Hematopoietic multipotent progenitor cell treated with erythropoietin and hydrocortisone succinate and interleukin-3 and kit ligand, for 8 days (in vitro differentiated cells): ENCODE measurements around the gene PRUNE2.
A peak's percentile ranks its signal among the peaks of the same experiment; 100 is the strongest.
"Not testable (repeated sequence)": the region's sequence is repeated elsewhere in the genome, so short reads cannot be mapped to it uniquely, and the experiment has no call there.

Source experiments
- DNase-seq: peaks from one replicate; pipeline ENCODE4 v3.0.0-alpha.2; 2015

PRUNE2 gene

GRCh38 chr9:76593961-76594735 is 311.8 kb downstream of the PRUNE2 start:
- DNase-seq = not testable (repeated sequence)

DNA sequence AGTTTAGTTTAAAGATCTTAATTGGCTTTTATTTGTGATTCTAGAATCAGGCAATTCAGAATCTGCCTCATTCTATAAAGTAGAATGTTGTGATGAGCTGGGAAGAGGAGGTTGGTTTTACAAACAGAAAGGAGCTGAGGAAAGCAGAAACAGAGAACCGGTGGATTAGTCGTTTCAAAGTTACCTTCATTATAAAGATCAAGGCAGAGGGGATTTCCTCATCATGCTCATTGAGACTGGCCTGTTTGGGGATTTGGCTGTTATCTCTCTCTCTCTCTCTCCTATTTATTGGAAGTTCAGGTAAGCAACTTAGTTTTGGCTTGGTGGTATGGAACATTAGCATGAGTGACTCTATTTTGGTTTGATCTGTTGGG is 313.0 kb downstream of the PRUNE2 start:
- no peak for DNase-seq

DNA sequence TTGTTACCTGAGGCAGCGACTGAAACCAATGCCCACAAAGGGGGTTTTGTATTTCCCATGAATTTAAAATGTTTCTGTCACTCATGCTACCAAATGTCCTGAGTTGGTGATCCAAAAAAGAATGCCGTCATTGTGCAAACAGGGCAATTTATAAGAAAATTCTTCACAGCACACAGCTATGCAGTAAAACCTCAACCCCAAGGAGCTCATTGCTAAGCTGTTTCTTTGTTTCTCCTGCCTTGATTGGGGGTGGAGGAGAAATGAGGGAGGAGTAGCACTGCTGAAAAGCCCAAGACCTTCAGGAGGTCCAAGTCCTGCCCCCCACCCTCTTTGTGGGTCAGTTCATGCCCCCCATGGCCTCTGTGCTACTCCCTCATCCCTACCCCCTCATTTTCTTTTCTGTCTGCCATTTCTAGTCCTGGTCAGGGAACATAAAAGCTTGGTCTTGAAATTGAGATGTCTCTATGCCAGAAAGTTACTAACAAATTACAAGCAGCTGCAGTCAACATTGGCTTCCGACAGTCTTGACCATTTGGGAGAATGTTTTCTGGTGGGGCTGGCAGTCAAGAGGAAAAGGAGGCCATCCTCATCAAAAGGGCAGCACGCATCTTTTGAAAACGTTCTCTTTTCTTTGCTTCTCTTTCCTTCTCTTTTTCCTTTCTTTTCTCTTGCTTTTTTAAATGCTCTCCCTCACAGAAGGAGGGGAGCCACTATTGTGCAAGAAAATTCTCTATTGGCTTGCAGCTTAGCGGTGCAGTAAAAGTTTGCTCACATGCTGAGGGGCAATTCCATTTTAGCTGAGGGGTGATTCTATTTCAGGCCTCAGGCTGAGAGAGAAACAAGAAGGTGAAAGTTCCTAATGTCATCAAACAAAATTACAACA is 313.6 kb downstream of the PRUNE2 start:
- no peak for DNase-seq

- DNase-seq = no peak
Measured at GRCh38 chr9:76591256-76591950, 314.5 kb downstream of the PRUNE2 start.

GRCh38 chr9:76588316-76588715 is 317.6 kb downstream of the PRUNE2 start:
- no peak for DNase-seq

DNA sequence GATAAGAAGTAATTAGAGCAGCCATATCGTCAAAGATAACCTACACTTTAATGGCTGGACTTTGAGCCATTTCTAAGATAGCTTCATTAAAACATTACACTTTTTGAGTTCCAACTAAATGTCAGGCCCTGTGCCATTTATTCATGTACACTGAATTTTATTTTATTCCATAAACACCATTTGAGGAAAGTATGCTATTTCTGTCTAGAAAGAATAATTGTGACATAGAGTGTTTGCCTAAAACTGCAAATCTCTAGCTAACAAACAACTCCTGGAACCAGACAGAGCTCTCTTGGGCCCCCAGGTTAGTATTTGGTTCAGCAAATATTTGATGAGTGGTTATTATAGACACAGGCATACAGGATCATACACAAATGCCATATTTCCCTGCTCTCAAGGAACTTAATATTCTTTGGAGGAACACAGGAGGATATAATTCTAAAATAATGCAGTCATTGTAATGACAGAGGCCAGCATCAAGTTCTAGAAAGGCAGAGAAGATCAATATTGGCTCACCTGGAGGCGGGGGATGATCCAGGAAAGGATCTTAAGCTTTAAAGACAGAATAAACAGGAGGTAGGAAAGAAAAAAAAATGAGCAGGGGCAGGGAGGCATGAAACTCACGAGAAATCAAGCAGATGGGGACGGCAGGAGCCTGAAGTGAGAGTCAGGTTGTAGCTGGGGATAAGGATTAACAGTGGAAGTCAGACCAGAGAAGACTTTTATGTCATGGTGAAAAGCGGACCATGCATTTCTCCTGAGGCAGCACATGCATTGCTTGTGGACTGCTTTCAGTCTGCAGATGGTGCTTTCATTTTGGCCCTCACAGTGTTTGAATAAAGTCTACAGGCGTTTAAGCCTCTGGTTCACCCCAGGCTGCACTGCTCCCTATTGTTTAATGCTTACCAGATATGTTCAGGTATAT is 319.3 kb downstream of the PRUNE2 start:
- no peak for DNase-seq

- DNase-seq = no peak
Measured at GRCh38 chr9:76585487-76586389, 320.2 kb downstream of the PRUNE2 start.

DNA sequence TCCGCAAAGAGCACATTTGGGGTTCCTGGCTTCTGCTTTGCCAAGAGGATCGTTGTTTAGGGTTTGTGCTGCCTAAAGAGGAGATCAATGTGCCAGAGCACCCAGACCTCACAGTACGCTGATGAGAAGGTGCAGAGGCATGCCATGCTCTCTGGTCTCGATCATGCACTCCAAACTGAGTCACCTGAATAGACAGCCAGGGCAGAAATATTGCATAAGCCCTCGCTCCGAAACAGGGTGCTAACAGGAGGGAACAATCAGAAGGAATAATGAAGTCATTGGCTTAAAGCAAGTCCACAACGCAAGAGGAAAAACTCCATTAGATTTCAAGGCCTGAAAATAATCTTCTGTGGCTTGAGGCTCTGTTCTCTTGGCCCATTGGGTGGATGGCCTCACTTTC is 322.7 kb downstream of the PRUNE2 start:
- DNase-seq = no peak

- DNase-seq = no peak
Measured at GRCh38 chr9:76581731-76582130, 324.2 kb downstream of the PRUNE2 start.

- DNase-seq = no peak
Measured at GRCh38 chr9:76580820-76581219, 325.1 kb downstream of the PRUNE2 start.

GRCh38 chr9:76580188-76580587 is 325.7 kb downstream of the PRUNE2 start:
- no peak for DNase-seq

DNA sequence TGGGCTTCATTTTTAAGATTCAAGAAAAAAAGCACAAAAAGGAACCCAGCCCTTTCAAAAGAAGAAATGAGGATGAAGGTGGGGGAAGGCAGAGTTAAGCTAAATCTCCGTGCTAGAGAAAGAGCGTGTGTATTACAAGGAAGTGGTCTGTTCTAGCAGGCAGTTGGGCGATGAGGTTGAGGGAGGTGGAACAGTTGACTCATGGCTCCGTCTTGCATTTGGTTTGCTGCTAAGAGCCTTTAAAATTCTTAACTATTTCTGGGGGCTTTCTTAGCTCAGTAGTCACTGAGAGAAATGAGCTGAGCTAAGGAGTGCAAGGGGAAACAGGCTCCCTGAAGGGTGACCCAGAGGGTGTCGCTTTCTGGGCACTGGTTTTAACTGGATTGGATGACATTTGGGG is 329.6 kb downstream of the PRUNE2 start:
- peak; percentile 78 for DNase-seq

DNA sequence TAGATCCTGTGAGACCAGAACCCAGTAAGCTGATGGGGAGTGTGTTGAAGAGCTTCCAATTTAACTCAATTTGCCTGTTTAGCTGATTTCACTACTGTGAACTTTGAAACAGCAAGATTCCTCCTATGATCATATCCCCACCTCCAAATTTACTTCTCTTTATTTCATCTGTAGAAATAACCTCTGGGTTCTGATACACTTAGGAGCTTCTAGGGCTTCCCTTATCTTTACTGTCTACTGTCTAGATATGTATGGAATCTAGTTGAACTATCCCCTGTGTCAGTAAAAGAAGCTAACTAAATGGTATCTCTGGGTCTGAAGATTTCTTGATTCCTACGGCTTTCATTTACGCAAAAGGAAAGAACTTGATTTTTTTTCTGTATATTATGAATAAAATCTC is 330.2 kb downstream of the PRUNE2 start:
- no peak for DNase-seq

DNA sequence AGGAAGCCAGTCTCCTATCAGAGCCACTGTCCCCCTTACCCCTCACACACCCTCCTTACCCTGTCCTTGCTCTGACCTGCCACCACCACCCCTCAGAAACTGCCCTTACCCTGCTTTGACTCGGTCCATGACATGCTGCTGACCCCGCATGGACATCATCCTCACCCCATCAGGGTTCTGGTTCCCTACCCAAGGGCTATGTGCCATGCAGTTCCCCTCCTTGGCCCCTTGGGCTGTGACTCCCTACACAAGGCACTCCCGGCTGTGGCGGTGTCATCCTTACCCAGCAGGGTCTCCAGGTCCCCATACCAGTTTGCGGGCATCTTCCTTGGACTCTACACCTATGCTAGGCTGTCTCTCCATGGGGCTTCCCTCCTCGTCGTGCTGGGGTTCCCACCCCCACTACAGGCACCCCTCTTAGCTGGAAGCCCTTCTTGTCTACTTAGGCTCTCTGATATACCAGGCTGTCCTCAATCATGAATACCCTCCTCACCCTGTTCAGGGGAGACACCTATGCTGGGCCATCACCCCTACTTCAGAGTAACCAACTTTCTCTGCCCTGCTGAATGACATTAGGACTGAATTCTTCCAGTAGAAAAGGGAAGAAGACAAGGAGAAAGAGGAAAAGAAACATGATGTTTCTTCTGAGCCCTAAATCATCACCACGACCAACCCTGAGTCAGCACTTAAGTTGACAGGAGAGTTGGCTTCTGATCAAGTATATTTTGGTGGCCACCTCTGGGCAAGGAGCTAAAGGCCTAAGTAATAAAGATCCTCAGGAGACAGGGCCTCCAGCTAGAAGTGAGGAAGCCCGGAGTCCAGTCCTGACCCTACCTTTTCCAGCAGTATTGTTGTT is 331.8 kb downstream of the PRUNE2 start:
- DNase-seq = no peak

GRCh38 chr9:76573408-76573807 is 332.5 kb downstream of the PRUNE2 start:
- DNase-seq = no peak

DNA sequence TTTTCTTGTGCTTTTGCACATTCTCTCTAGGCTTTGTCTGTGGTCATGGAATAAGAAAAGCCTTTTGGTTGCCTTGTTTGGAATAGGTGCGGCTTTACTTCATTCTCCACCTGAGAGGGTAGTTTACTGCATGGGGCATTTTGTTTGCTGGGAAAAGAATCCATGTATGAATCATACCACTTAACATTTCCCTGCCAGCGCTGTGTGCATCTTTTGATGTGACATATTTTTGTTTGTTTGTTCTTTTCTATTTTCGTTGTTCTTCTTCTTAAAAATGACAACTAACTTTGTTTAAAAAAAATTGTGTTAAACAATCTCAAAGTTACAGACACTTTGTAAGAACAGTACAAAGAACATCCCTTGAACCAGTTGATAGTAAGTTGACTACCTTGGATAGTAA is 333.8 kb downstream of the PRUNE2 start:
- DNase-seq = no peak

GRCh38 chr9:76571743-76572146 is 334.2 kb downstream of the PRUNE2 start:
- no peak for DNase-seq

- DNase-seq = peak; percentile 45
Measured at GRCh38 chr9:76571288-76571687, 334.6 kb downstream of the PRUNE2 start.

DNA sequence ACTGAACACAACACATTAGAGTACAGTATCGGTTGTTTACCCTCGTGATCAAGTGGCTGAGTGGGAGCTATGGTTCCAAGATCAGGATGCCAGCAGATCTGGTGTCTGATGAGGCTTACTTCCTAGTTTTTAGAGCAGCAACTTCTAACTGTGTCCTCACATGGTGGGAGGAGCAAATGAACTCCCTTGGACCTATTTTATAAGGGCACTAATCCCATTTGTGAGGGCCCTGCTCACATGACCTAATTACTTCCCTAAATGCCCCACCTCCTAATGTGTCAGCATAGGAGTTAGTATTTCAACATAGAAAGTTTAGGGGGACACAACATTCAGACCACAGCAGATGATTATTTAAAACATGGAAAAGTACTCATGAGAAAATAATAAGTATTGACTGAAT is 335.1 kb downstream of the PRUNE2 start:
- no peak for DNase-seq

DNA sequence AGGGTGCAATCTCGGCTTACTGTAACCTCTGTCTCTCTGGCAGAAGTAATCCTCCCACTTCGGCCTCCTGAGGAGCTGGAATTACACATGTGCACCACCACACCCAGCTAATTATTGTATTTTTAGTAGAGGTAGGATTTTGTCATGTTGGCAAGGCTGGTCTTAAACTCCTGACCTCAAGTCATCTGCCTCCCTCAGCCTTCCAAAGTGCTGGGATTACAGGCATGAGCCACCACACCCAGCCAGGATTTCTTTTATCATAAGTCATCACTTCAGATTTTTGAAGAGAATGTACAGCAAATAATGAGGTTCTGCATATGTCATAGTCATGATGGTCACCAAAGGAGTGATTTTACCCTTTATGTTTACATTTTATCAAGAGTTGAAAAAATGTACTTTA is 338.8 kb downstream of the PRUNE2 start:
- DNase-seq = no peak
